Activated CD4-positive, CD25-positive, alpha-beta regulatory T cell treated with anti-CD3 and anti-CD28 coated beads, Interleukin-2, amount 50 U/mL, for 72 hours (primary cell): Measurements from ENCODE around the gene ACTR6.
"Not testable (repeated sequence)": the region's sequence is repeated elsewhere in the genome, so short reads cannot be mapped to it uniquely, and the experiment has no call there.

Source experiments
- DNase-seq: peaks from one replicate; pipeline ENCODE4 v3.0.0; 2021

ACTR6 gene

DNA sequence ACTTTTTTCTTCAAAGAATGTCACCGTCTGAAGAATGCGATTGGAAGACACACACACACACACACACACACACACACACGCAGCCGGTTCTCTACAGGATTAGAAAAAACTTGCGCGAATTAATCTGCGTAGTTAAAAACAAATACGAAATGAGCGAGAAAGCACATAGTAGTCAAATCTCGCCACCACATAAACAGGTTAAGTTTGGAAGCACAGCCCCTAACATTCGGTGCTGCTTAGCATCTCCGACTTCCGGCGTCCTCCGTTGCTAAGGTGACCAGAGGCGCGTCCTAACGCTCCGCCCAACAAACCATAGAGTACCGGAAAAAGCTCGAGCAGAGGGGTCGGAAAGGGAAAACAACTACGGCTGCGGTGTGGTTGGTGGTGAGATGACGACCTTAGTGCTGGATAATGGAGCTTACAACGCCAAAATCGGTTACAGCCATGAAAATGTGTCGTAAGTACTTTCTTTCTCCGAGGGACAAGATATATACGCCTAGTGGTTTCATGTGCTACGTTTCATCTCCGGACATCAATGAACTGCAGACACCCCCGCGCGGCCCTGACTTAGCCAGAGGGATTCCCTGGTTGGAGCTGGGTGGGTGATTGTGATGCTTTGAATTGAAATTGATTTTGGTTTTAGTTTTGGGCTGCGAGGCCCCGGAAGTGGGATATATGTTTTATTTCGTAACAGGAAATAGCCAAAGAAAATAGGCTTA is at the start of gene ACTR6:
Gene ACTR6 (plus strand): TSS at position 353 of the 719 bp plus-strand sequence. CDS start 37 bp downstream, at position 390.
- DNase-seq: peak; percentile 92

DNA sequence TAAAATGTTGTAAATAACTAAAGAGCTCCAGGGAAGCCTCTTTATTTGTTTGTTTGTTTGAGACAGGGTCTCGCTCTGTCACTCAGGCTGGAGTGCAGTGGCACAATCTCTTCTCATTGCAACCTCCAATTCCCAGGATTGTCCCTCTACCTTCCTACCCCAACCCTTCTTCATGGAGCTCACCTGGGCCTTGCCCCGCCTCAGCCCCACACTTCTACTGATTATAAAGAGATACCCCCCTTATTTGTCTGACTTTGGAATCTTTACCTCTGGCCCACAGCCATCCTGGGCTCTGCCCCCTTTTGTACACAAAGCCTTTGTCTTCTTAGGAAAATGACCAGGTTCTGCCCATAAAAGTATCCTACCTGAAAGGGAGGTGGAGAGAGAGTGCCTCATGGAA is 48.8 kb upstream of the ACTR6 start:
- DNase-seq: no peak

DNA sequence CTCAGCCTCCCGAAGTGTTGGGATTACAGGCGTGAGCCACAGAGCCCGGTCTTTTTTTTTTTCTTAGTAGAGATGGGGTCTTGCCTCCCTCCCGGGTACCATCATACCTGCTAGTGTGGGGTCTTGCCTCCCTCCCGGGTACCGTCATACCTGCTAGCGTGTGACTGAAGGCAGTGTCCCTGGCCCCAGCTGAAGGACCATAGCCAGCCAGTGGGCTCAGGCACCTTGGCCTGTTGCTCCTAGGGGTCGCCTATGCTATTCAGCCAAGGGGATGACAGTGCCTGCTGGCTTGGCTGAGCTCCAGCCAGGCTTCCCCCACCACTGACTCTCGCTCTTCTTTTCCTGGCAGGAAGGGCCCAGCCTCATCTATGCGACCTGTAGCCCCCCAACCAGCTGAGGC is 47.5 kb upstream of the ACTR6 start:
- no peak for DNase-seq

DNA sequence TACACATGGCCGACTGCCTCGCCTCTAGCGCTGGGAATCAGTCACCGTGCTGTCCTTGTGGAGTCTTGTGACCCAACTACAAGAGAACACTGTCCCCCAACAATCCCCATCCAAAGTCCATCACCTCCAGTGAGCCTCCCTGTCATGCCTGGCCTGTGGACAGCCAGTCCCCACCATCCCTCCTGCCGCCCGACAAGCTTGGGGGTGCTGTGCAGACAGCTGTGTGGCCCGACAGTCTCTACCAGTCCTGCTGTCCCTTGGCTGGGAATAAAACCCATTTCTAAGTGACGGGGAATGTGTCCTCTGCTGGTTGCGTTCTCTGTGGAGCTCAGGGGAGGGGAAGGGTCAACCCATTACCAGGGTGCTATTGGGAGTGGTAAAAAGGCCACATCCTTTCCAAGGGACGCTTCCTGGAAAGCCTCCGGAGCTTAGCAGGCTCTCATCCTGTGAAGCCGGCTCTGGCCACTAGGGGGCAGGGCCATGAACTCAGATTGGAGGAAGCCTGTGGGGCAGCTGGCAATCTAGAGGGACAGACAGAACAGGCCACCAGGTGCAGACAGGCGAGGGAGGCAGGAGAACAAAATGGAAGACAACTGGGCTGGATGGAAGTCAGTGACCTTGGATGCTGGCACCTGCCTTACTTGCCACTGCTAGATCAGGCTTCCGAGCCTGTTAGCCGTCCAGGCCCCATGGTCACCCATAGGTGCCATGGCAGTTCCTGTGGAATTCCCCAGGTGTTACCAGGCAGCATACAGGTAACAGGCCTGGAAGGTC is 46.0 kb upstream of the ACTR6 start:
- DNase-seq: peak; percentile 78

DNA sequence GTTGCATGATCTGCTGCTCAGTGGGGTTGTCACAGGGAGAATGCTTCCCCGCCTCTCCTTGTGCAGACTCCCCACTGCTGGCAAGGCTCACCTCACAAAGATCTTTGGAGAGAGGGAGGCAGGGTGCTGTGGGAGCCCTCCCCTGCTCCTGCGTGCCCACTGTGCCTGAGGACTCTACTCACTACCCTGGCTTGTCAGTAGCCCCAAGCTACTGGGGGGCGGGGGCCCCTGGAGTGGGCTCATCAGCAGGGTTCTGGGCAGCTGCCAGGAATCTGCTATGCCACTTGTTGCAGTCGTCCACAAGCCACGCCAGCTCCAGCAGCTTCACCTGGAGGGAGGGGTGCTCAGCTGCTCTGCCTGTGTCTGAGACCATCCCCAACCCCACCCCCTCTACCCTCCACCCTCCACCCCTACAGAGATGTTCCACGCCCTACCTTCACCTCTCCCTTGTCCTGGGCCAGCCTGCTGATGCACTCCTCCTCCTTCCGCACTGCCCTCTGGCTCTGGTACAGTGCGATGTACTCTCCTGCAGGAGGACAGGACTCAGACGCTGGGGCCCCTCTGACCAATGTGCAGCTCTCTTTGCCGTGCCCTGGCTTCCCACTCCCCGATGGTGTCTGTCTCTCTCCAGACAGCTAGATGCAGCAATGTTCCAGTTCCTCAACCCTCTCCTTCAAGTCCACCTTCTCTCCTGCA is 43.7 kb upstream of the ACTR6 start:
- DNase-seq: no peak

DNA sequence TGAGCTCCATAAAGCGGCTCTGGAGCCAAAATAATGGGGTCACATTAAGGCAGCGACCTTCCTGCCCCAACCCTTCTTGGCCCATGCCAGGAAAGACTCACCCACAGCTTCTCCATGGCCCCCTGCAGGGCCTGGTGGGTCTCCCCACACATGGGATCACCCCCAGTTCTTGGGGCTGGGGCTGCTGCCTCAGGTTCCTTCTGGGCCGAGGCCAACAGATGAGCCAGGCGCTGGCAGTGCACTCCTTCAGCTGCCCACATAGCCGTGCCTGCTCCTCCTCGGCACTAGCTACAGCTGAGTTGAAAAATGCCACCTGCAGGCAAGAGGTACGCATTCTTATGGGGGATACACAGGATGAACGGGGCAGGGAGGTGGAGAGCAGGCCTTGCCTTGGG is 43.2 kb upstream of the ACTR6 start:
- DNase-seq: no peak

DNA sequence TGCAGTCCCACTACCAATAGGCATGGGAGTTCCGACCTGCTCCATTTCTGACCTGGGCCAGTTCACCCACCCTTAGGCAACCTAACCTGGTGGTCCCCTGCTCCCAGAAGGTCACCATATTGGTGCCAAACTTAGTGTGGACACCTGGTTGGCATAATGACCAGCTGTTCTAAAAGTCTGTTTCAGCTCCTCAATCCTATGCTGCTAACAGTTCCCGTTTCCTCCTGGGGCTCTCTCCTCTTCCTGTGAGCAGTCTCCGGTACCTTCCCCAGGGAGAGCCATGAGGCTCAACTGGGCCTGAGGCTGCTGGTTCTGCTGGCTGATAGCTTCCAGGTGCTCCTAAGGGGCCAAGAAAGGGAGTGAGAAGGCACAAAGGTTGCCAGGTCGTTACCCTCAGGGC is 42.1 kb upstream of the ACTR6 start:
- DNase-seq: no peak

DNA sequence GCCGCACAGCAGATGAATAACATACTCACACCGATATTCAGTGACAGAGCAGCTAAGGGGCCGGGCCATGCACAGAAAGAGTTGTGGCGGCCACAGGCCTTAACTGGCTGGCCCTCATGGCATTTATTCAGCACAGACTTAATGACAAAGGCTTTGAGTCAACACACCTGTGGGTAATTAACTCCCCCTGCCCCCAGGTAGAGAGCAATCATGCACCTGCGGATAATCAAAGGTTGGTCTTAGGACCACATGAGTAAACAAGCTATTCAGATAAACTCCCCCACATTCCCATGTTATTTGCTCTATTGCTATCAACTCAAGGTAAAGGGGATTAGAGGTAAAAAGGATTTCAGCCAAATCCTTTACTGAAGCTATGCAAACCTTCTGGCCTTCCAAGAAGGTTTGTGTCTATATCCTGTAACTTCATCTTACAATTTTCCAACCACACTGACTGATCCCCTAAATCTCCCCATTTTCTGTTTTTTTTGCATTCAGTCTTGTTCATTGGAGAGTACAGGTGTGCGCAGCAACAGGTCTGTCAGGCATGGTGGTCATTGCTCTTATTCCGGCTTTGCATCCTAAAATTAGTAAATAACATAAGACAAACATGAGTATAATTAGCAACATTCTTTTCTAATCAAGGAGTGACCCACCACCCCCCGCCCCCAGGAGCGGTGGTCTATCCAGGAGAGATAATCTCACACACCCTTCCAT is 41.1 kb upstream of the ACTR6 start:
- no peak for DNase-seq

DNA sequence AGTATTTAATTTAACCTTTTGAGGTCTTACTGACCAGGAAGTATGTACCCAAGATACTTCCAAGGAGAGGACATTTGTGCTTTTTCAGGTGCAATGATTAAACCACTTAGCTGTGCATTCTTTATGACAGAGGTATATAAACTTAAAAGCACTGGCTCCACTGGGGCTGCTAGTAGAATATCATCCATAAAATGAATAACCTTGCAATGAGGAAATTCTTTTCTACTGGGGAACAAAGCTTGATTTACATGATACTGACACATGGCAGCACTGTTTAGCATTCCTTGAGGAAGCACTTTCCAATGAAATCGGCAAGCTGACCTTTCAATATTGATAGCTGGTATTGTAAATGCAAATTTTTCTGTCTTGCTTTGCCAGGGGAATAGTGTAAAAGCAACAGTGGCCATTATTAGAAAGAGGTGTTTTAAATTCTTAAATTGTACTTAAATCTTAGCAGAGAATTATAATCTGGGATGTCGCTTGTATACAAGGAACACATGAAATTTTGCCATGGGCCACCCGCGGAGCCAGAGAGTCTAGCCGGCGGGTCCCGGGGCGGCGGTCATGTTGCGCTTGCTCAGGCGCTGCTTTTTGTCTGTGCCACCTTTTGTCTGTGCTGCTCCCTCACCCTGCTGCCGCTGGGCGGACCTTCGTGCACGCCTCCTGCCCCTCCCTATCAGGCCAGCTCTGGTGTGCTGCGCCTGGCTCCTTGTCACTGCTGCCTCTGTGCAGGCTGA is 37.0 kb upstream of the ACTR6 start:
- DNase-seq: peak; percentile 60

DNA sequence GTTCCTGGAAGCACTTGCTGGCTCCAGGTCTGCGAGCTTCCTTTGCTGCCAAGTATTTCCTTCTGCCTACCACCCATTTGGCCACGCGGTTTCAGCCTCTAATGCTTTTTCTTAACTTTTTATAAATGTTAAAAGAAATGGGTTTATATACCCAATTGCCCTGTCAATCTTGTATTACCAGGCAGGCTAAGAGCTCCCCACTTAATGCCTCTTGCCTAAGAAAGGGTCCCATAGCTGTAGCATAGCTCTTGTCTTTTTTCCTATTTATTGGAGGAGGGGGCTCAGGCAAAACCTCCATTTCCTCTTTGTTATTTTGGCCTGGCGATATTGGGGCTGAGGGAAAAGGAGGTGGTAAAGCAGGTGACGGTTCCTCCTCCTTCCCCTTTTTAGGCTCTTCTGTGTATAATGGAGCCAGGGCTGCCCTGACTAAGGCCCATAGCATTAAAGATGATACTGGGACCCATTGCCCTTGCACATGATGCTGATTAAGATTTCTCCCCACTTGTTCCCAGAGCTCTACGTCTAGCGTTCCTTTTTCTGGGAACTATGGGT is 36.4 kb upstream of the ACTR6 start:
- no peak for DNase-seq

DNA sequence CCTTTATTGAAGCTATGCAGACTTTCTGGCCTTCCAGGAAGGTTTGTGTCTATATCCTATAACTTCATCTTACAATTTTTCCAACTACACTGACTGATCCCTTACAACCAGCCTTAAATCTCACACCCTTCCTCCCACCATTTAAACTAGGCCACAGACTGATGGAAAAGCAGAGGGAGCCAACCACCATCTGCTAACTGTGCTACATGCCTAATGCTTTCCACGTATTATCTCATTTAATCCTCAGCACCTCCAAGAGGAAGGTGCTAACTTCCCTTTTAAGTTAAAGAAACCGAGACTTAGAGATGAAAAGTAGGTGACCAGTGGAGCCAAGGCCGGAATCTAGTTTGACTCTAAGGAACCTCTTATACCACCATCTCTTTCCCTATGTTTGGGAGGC is 35.3 kb upstream of the ACTR6 start:
- DNase-seq: no peak

DNA sequence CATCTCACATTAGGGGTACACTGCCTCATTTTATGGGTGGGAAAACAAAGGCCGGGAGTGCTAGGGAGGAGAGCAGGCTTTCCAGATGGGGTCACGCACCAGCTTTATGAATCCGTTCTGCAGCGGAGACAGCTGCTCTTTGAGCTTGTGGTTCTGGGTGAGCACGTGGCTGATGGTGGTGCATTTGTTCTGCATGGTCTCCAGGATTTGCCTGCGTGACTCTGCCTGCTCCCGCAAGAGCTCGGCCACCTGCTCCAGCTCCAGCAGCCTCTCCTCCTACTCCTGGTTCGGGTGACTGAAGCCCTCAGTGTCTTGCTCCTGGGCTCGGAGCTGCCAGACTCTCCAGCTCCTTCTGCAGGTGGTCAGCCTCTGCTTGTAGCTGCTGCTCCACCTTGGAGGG is 34.4 kb upstream of the ACTR6 start:
- DNase-seq: no peak

DNA sequence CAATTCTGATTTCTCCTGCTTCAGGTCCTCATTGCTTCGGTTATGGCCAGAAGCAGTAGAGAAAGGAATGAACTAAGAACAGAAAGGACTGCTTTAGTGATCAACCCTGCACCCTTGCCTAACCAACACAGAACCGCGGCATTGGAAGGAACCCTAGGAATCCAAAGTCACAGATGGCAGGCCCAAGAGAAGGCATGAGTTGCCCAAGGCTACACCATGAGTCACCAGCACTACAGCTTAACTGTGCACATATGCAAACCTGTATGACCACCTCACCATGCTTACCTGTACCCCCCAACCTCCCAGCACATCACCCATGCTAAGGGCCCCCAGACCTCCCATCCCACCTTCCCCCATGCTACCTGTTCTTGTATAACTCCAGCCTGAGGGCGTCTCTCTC is 32.1 kb upstream of the ACTR6 start:
- DNase-seq: no peak

DNA sequence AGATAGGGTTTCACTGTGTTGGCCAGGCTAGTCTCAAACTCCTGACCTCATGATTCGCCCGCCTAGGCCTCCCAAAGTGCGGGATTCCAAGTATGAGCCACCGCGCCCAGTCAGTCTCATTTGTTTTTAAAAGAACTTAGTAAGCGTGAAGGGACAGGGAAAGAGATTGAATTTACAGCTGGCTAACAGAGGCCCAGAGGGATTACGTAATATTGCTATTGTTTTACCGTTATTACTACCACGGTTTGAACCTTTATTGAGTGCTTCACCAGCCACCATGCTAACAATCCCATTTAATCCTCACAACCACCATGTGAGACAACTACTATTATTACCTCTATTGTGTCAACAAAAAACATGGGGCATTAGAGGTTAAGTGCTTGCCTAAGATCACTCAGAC is 31.3 kb upstream of the ACTR6 start:
- DNase-seq: no peak

DNA sequence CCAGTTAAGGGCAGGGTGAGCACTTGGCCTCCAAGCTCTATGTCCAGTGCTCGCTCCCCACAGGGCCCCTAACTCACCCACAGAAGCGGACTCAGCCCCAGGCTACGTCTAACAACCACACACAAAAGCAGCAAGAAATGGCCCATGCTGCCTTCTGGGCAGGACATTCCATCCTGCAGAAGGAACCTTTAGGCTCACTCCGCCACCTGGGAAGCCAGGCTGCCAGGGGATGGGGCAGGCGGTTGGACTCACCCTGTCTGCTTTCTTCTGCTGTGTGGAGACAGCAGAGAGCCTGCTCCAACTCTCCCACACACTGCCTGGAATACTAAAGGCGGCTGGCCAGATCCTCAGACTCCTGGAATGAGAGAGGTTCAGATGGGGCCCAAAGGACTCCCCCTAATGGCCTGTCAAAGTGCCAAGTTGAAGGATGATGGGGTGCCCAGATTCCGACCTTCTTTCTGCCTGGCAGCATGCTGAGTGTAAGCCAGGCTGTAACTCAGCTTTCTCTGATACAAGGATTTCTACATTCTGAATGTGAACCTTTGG is 30.2 kb upstream of the ACTR6 start:
- DNase-seq: no peak

DNA sequence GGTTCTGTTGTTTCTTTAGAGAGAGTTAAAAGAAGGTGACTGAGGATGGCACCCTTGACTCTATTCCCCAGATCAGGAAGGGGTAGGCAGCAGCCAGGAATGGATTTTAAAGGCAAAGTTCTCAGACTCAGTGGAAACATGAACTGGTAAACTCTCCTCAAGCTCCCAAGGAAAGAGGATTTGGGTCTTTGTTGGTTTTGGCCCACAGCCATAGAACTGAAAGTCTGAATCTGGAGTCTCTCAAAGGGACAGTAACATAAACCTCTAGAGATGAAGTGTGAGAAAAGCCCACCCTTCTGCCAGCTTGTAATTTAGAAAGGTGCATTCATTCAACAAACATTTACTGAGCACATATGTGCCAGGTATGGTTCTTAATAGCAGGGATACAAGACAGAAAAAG is 29.4 kb upstream of the ACTR6 start:
- no peak for DNase-seq

DNA sequence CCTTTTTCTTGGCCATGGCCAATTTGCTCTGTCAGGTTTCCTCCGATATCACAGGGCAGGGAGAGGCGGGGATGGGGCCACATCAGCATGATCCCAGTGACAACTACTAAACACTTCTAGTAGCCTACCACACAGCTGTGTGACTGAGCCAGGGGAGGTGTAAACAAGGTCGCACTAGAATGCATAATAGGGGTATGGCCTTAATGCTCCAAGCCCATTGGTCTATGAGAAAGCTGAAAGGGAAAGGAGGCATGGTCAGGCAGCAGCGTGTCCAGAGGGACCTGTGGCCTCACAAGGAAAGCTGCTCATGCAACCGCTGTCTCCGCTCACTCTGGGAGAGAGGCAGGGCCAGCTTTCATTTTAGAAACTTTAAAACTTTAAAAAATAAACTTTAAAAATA is 27.5 kb upstream of the ACTR6 start:
- DNase-seq: no peak

DNA sequence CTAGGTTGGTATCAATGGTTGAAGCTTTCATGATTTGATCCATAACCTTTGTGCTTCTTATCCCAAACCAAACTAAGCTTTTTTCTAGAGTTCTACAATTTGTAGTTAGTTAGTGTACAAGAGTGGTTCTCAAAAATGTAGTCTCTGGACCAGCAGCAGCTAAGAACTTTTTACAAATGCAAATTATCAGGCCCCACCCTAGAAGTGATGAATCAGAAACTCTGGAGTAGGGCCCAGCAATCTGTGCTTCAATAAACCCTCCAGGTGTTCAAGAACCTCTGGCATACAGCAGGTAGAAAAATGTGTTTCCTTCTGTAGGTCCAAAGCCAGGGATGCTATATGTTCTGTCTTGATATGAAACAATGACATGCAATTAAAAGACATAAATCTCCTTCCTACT is 26.1 kb upstream of the ACTR6 start:
- no peak for DNase-seq

DNA sequence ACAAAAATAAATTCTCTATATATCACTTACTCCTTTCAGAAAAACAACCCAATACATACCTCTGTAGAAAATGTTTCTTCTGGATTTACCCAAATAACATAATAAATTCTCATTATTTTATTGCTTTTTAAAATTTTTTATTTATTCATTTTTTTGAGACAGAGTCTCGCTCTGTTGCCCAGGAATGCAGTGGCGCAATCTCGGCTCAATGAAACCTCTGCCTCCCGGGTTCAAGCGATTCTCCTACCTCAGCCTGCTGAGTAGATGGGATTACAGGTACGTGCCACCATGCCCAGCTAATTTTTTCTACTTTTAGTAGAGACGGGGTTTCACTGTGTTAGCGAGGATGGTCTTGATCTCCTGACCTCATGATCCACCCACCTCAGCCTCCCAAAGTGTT is 24.1 kb upstream of the ACTR6 start:
- DNase-seq: not testable (repeated sequence)

DNA sequence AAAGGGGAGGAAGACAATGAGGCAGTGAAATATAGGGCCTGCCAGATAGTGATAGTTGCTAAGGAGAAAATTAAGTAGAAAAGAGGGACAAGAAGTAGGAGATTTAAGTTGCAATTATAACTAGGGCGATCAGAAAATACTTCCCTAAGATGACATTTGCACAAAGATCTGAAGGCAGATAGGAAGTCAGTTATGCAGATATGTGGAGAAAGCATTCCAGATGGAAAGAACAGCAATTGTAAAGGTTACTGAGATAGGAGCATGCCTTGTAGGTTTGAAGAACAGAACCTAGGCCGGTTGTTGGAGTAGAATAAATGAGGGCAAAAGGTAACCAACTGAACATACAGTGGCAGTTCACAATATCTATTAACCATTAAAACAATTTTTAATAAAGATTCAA is 21.4 kb upstream of the ACTR6 start:
- no peak for DNase-seq

DNA sequence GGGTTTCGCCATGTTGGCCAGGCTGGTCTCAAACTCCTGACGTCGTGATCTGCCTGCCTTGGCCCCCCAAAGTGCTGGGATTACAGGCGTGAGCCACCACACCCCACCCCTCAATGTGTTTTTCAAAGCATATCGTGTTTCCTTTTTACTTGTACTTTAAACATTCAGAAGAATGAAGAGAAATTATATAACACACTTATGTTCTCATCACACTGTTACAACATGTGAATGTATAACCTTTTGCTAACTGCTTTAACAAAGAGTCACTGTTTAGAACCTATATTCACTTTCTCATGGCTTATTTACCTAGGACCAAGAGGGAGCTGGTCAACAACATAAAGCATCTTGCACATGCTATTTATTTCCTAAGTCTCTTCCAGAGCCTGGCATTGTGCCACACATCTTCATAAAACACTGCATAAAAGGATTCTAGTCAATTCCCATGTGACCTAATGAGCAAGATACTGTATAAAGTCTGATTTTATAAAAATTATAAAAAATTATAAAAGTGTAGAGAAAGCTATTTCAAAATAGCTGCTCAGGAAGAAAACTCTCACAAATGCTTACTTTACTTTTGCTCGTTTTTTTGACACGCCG is 16.0 kb upstream of the ACTR6 start:
- DNase-seq: no peak
